Mammary epithelial cell (primary cell): Measurements from ENCODE around the gene MGAM2.

Source experiments
- EZH2 ChIP-seq: IDR thresholded peaks from 2 replicates; pipeline ENCODE4 v1.6.1; 2012; ENCODE audit warnings: low read length, inconsistent platforms, borderline replicate concordance
- TF ChIP-seq, protein P1 (sequence below), 2 donors: IDR thresholded peaks in 1 of 2; conservative IDR thresholded peaks in 1 of 2; 2 replicates each; pipeline ENCODE4 v1.5.1; 2011 to 2012; ENCODE audit warnings: inconsistent platforms in 2 of 2, low read length in 2 of 2, mild to moderate bottlenecking in 2 of 2, control low read depth in 1 of 2, low read depth in 1 of 2; ENCODE audit not compliant: insufficient read depth in 1 of 2; ENCODE audit errors: extremely low read depth in 1 of 2

DNA sequence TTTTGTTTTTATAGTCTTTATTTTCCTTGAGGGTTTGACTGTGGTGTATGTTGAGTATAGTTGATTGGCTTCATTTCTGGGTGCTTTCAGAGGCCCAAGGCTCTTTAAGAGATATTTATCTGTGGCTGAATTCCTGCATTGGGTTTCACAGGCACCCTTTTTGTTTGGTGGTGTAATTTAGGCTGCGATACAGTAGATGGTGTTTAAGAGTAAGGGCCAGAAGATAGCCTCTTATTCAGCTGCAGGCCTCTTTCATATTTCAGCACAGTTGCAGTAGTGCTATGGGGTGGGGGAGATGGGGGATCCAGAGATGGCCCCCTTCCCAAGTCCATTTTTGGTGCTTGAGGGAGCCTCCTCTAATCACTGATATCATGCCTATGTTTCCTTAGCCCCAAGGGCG is 69.7 kb downstream of the MGAM2 start:
- TF ChIP-seq, protein P1, sequence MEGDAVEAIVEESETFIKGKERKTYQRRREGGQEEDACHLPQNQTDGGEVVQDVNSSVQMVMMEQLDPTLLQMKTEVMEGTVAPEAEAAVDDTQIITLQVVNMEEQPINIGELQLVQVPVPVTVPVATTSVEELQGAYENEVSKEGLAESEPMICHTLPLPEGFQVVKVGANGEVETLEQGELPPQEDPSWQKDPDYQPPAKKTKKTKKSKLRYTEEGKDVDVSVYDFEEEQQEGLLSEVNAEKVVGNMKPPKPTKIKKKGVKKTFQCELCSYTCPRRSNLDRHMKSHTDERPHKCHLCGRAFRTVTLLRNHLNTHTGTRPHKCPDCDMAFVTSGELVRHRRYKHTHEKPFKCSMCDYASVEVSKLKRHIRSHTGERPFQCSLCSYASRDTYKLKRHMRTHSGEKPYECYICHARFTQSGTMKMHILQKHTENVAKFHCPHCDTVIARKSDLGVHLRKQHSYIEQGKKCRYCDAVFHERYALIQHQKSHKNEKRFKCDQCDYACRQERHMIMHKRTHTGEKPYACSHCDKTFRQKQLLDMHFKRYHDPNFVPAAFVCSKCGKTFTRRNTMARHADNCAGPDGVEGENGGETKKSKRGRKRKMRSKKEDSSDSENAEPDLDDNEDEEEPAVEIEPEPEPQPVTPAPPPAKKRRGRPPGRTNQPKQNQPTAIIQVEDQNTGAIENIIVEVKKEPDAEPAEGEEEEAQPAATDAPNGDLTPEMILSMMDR (conservative IDR thresholded peaks at IDR 0.05 in 1 of 2, IDR thresholded peaks at IDR 0.05 in 1 of 2; ENCODE audit: extremely low read depth in 1 of 2, insufficient read depth in 1 of 2, low read depth in 1 of 2, low read length in 2 of 2) = no peak
- TF ChIP-seq EZH2 = no peak
